GM23338 (cell line): Measurements from ENCODE around the gene ITGB3BP. TPM values are rescaled to one million over a fixed set of nuclear protein-coding genes. Genes with fewer than 3 reads are reported as not detected.

Experiments
- ATAC-seq: fragments of 200-7000 bp; cut with Tn5 transposase; 3 replicates; pipeline ENCODE4 v1.9.1; 2020
- DNase-seq: peaks from one replicate; pipeline ENCODE4 v3.0.0-alpha.2; 2015; ENCODE audit warnings: low spot score
- H2AFZ ChIP-seq: fragments of 200-600 bp; sonication (generic); 2 replicates; pipeline ENCODE4 v1.8.0; 2016; ENCODE audit warnings: antibody characterized with exemption, mild to moderate bottlenecking, moderate library complexity
- H3F3A ChIP-seq: fragments of 200-600 bp; sonication (generic); replicated peaks from 2 replicates; pipeline ENCODE4 v1.8.0; 2017; ENCODE audit warnings: antibody characterized with exemption, mixed run types, low read depth
- H3K27ac ChIP-seq: fragments of 200-600 bp; sonication (generic); 2 replicates; pipeline ENCODE4 v1.6.1; 2016; ENCODE audit warnings: low read depth
- H3K27me3 ChIP-seq: fragments of 200-600 bp; sonication (generic); 2 replicates; pipeline ENCODE4 v1.8.0; 2016; ENCODE audit warnings: mild to moderate bottlenecking, mixed run types, moderate library complexity; ENCODE audit not compliant: insufficient read depth
- H3K36me3 ChIP-seq: fragments of 200-600 bp; sonication (generic); 2 replicates; pipeline ENCODE4 v1.8.0; 2016; ENCODE audit warnings: mild to moderate bottlenecking; ENCODE audit not compliant: insufficient read depth
- H3K4me1 ChIP-seq: fragments of 200-600 bp; sonication (generic); 2 replicates; pipeline ENCODE4 v1.8.0; 2016; ENCODE audit warnings: mild to moderate bottlenecking, moderate library complexity; ENCODE audit not compliant: insufficient read depth
- H3K4me2 ChIP-seq: fragments of 200-600 bp; sonication (generic); 2 replicates; pipeline ENCODE4 v1.7.1; 2017; ENCODE audit warnings: mixed run types
- H3K4me3 ChIP-seq: fragments of 200-600 bp; sonication (generic); 2 replicates; pipeline ENCODE4 v1.6.1; 2016; ENCODE audit warnings: mixed run types
- H3K79me2 ChIP-seq: fragments of 200-600 bp; sonication (generic); replicated peaks from 2 replicates; pipeline ENCODE4 v1.8.0; 2017; ENCODE audit warnings: mild to moderate bottlenecking; ENCODE audit not compliant: insufficient read depth
- H3K9me2 ChIP-seq: fragments of 200-600 bp; sonication (generic); 2 replicates; pipeline ENCODE4 v1.8.0; 2017; ENCODE audit not compliant: insufficient read depth
- H4K20me1 ChIP-seq: fragments of 200-600 bp; sonication (generic); replicated peaks from 2 replicates; pipeline ENCODE4 v1.8.0; 2017; ENCODE audit warnings: mild to moderate bottlenecking; ENCODE audit not compliant: insufficient read depth
- H3K27ac Mint-ChIP-seq: 2 replicates; pipeline ENCODE4 v1.8.0; 2020; ENCODE audit warnings: inconsistent platforms, mild to moderate bottlenecking, moderate library complexity, mixed read lengths
- H3K27me3 Mint-ChIP-seq: 3 replicates; pipeline ENCODE4 v1.8.0; 2022; ENCODE audit warnings: low read depth, mild to moderate bottlenecking, moderate library complexity, mixed read lengths, inconsistent platforms; ENCODE audit not compliant: insufficient read depth, poor library complexity
- H3K36me3 Mint-ChIP-seq: 3 replicates; pipeline ENCODE4 v1.8.0; 2021; ENCODE audit warnings: low read depth, mild to moderate bottlenecking, inconsistent platforms, moderate library complexity, mixed read lengths
- H3K4me1 Mint-ChIP-seq: 3 replicates; pipeline ENCODE4 v1.8.0; 2020; ENCODE audit warnings: mild to moderate bottlenecking, inconsistent platforms, mixed read lengths
- H3K4me3 Mint-ChIP-seq: 3 replicates; pipeline ENCODE4 v1.8.0; 2021; ENCODE audit warnings: moderate library complexity, mild to moderate bottlenecking, inconsistent platforms, mixed read lengths
- H3K9me3 Mint-ChIP-seq: 3 replicates; pipeline ENCODE4 v1.8.0; 2020; ENCODE audit warnings: moderate library complexity, mild to moderate bottlenecking, inconsistent platforms, mixed read lengths
- CREB1 ChIP-seq: fragments of 250-450 bp; sonication (Bioruptor Pico); IDR thresholded peaks from 2 replicates; pipeline ENCODE4 v1.5.0; 2020; ENCODE audit warnings: low read depth, mild to moderate bottlenecking, moderate library complexity
- EZH2 ChIP-seq: fragments of 200-600 bp; sonication (generic); IDR thresholded peaks from one replicate; pipeline ENCODE4 v1.8.0; 2017; ENCODE audit warnings: antibody characterized with exemption, mild to moderate bottlenecking, low read depth; ENCODE audit not compliant: unreplicated experiment
- EZH2phosphoT487 ChIP-seq: fragments of 200-600 bp; sonication (generic); IDR thresholded peaks from one replicate; pipeline ENCODE4 v1.8.1; 2018; ENCODE audit warnings: antibody characterized with exemption; ENCODE audit not compliant: unreplicated experiment
- JUNB ChIP-seq: IDR thresholded peaks from one replicate; pipeline ENCODE4 v1.6.1; 2016; ENCODE audit warnings: antibody characterized with exemption; ENCODE audit not compliant: unreplicated experiment
- NANOG ChIP-seq: IDR thresholded peaks from 2 replicates; pipeline ENCODE4 v1.6.1; 2016; ENCODE audit warnings: antibody characterized with exemption, borderline replicate concordance
- POLR2AphosphoS5 ChIP-seq: IDR thresholded peaks from 2 replicates; pipeline ENCODE4 v1.6.1; 2016; ENCODE audit warnings: antibody characterized with exemption, low read depth
- STAT1 ChIP-seq: IDR thresholded peaks from one replicate; pipeline ENCODE4 v1.6.1; 2016; ENCODE audit warnings: antibody characterized with exemption; ENCODE audit not compliant: unreplicated experiment
- ZNF114 ChIP-seq: fragments of 250-450 bp; sonication (Bioruptor Pico); IDR thresholded peaks from 2 replicates; pipeline ENCODE4 v1.5.0; 2020; ENCODE audit warnings: mild to moderate bottlenecking, moderate library complexity
- ZNF331 ChIP-seq: fragments of 250-450 bp; sonication (Bioruptor Pico); IDR thresholded peaks from 2 replicates; pipeline ENCODE4 v1.5.0; 2020; ENCODE audit warnings: low read depth, mild to moderate bottlenecking, moderate library complexity
- polyA plus RNA-seq: library from polyadenylated mRNA; unstranded; fragments of >200 nt; fragmentation: Nextera tagmentation; extraction: Ambion mirVana; gene quantifications from 2 replicates; pipeline ENCODE4 v1.2.1, GENCODE V29; 2016
- total RNA-seq: library from RNA; depleted of rRNA; stranded (reverse); fragments of >200 nt; shearing (Covaris generic); gene quantifications from 2 replicates; pipeline ENCODE4 v1.2.3, GENCODE V29; 2014
- TF ChIP-seq, protein P1 (sequence below): IDR thresholded peaks from one replicate; pipeline ENCODE4 v1.6.1; 2018; ENCODE audit warnings: antibody characterized with exemption; ENCODE audit not compliant: unreplicated experiment
- TF ChIP-seq, protein P2 (sequence below), 2 experiments: fragments of 200-600 bp in 1 of 2; sonication (generic) in 1 of 2; conservative IDR thresholded peaks; 2 replicates each; pipeline versions ENCODE4 v1.5.1 to v1.6.1; 2016 to 2017; ENCODE audit warnings: antibody characterized with exemption in 2 of 2, low read depth in 2 of 2, mild to moderate bottlenecking in 2 of 2, moderate library complexity in 1 of 2
- TF ChIP-seq, protein P3 (sequence below): fragments of 250-450 bp; sonication (Bioruptor Pico); IDR thresholded peaks from 2 replicates; pipeline ENCODE4 v1.5.0; 2020; ENCODE audit warnings: mild to moderate bottlenecking, moderate library complexity
- TF ChIP-seq, protein P4 (sequence below): IDR thresholded peaks from 2 replicates; pipeline ENCODE4 v1.6.1; 2016; ENCODE audit warnings: antibody characterized with exemption

ITGB3BP gene
- total and polyA plus RNA-seq, 2 experiments from 2014 or later, result 49.4 to 101 TPM

DNA sequence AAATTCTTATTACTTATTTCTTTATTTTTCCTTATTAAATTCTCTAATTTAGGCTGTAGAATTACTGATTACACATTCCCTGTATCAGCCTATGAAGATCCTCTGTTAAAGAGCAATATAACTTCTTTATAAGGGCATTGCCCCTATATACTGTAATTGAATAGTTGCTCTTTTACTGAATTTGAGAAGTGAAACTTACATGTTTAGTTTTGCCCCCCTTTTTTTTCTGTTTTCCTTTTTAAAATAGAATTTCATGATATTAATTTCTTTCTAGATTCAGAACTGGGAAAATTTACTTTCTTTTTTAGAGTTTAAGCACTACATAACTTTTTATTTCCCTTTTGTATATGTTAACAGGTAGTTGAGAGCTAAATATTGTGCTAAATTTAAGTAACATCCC lies 40.7 kb upstream of the ITGB3BP start:
- Histone ChIP-seq H3K9me2 (no peaks in the 10 kb centered on the region), H3K4me3 (no peak overlapping the region), H3K36me3 (no peaks in the 10 kb centered on the region), H3K4me1 (no peaks in the 10 kb centered on the region), H3K27ac (no peak overlapping the region), H2AFZ (no peak overlapping the region), H3K27me3 (no peaks in the 10 kb centered on the region), H3K79me2 (no peaks in the 10 kb centered on the region), H3F3A (no peaks in the 10 kb centered on the region), H3K4me2 (no peak overlapping the region), H4K20me1 (no peaks in the 10 kb centered on the region)
- peaks cover 2% of the 10 kb centered on the region for H3K27me3 Mint-ChIP-seq
- no peak overlapping the region for H3K4me3 Mint-ChIP-seq
- DNase-seq, result no peak
- ATAC-seq, result no peak
- peaks cover 5% of the 10 kb centered on the region; the same call in 2 of the 3 replicates for H3K9me3 Mint-ChIP-seq
- no peak overlapping the region for H3K27ac Mint-ChIP-seq
- TF ChIP-seq STAT1 (no peak), EZH2phosphoT487 (no peak), ZNF331 (CRISPR knock-in tag) (no peak), JUNB (no peak), CREB1 (CRISPR knock-in tag) (no peak), NANOG (no peak), EZH2 (no peak), ZNF114 (CRISPR knock-in tag) (no peak), POLR2AphosphoS5 (no peak)
- TF ChIP-seq, protein P1, sequence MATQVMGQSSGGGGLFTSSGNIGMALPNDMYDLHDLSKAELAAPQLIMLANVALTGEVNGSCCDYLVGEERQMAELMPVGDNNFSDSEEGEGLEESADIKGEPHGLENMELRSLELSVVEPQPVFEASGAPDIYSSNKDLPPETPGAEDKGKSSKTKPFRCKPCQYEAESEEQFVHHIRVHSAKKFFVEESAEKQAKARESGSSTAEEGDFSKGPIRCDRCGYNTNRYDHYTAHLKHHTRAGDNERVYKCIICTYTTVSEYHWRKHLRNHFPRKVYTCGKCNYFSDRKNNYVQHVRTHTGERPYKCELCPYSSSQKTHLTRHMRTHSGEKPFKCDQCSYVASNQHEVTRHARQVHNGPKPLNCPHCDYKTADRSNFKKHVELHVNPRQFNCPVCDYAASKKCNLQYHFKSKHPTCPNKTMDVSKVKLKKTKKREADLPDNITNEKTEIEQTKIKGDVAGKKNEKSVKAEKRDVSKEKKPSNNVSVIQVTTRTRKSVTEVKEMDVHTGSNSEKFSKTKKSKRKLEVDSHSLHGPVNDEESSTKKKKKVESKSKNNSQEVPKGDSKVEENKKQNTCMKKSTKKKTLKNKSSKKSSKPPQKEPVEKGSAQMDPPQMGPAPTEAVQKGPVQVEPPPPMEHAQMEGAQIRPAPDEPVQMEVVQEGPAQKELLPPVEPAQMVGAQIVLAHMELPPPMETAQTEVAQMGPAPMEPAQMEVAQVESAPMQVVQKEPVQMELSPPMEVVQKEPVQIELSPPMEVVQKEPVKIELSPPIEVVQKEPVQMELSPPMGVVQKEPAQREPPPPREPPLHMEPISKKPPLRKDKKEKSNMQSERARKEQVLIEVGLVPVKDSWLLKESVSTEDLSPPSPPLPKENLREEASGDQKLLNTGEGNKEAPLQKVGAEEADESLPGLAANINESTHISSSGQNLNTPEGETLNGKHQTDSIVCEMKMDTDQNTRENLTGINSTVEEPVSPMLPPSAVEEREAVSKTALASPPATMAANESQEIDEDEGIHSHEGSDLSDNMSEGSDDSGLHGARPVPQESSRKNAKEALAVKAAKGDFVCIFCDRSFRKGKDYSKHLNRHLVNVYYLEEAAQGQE, result no peak
- TF ChIP-seq, protein P2, sequence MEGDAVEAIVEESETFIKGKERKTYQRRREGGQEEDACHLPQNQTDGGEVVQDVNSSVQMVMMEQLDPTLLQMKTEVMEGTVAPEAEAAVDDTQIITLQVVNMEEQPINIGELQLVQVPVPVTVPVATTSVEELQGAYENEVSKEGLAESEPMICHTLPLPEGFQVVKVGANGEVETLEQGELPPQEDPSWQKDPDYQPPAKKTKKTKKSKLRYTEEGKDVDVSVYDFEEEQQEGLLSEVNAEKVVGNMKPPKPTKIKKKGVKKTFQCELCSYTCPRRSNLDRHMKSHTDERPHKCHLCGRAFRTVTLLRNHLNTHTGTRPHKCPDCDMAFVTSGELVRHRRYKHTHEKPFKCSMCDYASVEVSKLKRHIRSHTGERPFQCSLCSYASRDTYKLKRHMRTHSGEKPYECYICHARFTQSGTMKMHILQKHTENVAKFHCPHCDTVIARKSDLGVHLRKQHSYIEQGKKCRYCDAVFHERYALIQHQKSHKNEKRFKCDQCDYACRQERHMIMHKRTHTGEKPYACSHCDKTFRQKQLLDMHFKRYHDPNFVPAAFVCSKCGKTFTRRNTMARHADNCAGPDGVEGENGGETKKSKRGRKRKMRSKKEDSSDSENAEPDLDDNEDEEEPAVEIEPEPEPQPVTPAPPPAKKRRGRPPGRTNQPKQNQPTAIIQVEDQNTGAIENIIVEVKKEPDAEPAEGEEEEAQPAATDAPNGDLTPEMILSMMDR (conservative IDR thresholded peaks at IDR 0.05; ENCODE audit: low read depth in 2 of 2), result no peak
- TF ChIP-seq, protein P3, sequence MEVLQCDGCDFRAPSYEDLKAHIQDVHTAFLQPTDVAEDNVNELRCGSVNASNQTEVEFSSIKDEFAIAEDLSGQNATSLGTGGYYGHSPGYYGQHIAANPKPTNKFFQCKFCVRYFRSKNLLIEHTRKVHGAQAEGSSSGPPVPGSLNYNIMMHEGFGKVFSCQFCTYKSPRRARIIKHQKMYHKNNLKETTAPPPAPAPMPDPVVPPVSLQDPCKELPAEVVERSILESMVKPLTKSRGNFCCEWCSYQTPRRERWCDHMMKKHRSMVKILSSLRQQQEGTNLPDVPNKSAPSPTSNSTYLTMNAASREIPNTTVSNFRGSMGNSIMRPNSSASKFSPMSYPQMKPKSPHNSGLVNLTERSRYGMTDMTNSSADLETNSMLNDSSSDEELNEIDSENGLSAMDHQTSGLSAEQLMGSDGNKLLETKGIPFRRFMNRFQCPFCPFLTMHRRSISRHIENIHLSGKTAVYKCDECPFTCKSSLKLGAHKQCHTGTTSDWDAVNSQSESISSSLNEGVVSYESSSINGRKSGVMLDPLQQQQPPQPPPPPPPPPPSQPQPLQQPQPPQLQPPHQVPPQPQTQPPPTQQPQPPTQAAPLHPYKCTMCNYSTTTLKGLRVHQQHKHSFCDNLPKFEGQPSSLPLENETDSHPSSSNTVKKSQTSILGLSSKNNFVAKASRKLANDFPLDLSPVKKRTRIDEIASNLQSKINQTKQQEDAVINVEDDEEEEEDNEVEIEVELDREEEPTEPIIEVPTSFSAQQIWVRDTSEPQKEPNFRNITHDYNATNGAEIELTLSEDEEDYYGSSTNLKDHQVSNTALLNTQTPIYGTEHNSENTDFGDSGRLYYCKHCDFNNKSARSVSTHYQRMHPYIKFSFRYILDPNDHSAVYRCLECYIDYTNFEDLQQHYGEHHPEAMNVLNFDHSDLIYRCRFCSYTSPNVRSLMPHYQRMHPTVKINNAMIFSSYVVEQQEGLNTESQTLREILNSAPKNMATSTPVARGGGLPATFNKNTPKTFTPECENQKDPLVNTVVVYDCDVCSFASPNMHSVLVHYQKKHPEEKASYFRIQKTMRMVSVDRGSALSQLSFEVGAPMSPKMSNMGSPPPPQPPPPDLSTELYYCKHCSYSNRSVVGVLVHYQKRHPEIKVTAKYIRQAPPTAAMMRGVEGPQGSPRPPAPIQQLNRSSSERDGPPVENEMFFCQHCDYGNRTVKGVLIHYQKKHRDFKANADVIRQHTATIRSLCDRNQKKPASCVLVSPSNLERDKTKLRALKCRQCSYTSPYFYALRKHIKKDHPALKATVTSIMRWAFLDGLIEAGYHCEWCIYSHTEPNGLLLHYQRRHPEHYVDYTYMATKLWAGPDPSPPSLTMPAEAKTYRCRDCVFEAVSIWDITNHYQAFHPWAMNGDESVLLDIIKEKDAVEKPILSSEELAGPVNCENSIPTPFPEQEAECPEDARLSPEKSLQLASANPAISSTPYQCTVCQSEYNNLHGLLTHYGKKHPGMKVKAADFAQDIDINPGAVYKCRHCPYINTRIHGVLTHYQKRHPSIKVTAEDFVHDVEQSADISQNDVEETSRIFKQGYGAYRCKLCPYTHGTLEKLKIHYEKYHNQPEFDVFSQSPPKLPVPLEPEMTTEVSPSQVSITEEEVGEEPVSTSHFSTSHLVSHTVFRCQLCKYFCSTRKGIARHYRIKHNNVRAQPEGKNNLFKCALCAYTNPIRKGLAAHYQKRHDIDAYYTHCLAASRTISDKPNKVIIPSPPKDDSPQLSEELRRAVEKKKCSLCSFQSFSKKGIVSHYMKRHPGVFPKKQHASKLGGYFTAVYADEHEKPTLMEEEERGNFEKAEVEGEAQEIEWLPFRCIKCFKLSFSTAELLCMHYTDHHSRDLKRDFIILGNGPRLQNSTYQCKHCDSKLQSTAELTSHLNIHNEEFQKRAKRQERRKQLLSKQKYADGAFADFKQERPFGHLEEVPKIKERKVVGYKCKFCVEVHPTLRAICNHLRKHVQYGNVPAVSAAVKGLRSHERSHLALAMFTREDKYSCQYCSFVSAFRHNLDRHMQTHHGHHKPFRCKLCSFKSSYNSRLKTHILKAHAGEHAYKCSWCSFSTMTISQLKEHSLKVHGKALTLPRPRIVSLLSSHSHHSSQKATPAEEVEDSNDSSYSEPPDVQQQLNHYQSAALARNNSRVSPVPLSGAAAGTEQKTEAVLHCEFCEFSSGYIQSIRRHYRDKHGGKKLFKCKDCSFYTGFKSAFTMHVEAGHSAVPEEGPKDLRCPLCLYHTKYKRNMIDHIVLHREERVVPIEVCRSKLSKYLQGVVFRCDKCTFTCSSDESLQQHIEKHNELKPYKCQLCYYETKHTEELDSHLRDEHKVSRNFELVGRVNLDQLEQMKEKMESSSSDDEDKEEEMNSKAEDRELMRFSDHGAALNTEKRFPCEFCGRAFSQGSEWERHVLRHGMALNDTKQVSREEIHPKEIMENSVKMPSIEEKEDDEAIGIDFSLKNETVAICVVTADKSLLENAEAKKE (CRISPR knock-in tag), result no peak
- TF ChIP-seq, protein P4, sequence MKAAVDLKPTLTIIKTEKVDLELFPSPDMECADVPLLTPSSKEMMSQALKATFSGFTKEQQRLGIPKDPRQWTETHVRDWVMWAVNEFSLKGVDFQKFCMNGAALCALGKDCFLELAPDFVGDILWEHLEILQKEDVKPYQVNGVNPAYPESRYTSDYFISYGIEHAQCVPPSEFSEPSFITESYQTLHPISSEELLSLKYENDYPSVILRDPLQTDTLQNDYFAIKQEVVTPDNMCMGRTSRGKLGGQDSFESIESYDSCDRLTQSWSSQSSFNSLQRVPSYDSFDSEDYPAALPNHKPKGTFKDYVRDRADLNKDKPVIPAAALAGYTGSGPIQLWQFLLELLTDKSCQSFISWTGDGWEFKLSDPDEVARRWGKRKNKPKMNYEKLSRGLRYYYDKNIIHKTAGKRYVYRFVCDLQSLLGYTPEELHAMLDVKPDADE, result no peak
- H3K4me1 Mint-ChIP-seq, result no peaks in the 10 kb centered on the region
- peaks cover 10% of the 10 kb centered on the region for H3K36me3 Mint-ChIP-seq
